Fibroblast of lung (primary cell): Measurements from ENCODE around the gene ZNF423. TPM values are rescaled to one million over a fixed set of nuclear protein-coding genes. Genes with fewer than 3 reads are reported as not detected.

ENCODE experiments used
- DNase-seq, 2 donors: peaks; one replicate each; pipeline versions ENCODE4 v3.0.0 to v3.0.0-alpha.2; 2010; ENCODE audit warnings: low read depth in 2 of 2
- H2AFZ ChIP-seq: 2 replicates; pipeline ENCODE4 v1.5.1; 2012; ENCODE audit warnings: low read length, control low read depth, inconsistent platforms
- H3K27ac ChIP-seq: 2 replicates; pipeline ENCODE4 v1.5.1; 2011; ENCODE audit warnings: low read length, control low read depth; ENCODE audit not compliant: insufficient read depth
- H3K27me3 ChIP-seq: 2 replicates; pipeline ENCODE4 v1.5.1; 2011; ENCODE audit warnings: mild to moderate bottlenecking, low read length; ENCODE audit not compliant: control insufficient read depth, insufficient read depth
- H3K36me3 ChIP-seq: 2 replicates; pipeline ENCODE4 v1.5.1; 2011; ENCODE audit warnings: low read length; ENCODE audit not compliant: control insufficient read depth, insufficient read depth
- H3K4me1 ChIP-seq: 2 replicates; pipeline ENCODE4 v1.5.1; 2011; ENCODE audit warnings: low read length; ENCODE audit not compliant: control insufficient read depth, insufficient read depth; ENCODE audit errors: extremely low read depth
- H3K4me2 ChIP-seq: 2 replicates; pipeline ENCODE4 v1.5.1; 2011; ENCODE audit warnings: low read length, control low read depth; ENCODE audit not compliant: insufficient read depth; ENCODE audit errors: extremely low read depth
- H3K4me3 ChIP-seq, 4 experiments: fragments of 200-600 bp in 1 of 4; sonication (generic) in 1 of 4; replicated peaks in 1 of 4; 2 replicates each; pipeline ENCODE4 v1.5.1; 2011 to 2016; ENCODE audit warnings: low read length in 4 of 4, low read depth in 3 of 4, mild to moderate bottlenecking in 3 of 4, control low read depth in 2 of 4, inconsistent platforms in 1 of 4, mixed read lengths in 1 of 4; ENCODE audit not compliant: insufficient read depth in 1 of 4; ENCODE audit errors: control extremely low read depth in 1 of 4
- H3K79me2 ChIP-seq: 2 replicates; pipeline ENCODE4 v1.5.1; 2012; ENCODE audit warnings: mild to moderate bottlenecking, low read length, inconsistent platforms; ENCODE audit not compliant: control insufficient read depth, insufficient read depth
- H3K9ac ChIP-seq: 2 replicates; pipeline ENCODE4 v1.5.1; 2011; ENCODE audit warnings: mild to moderate bottlenecking, low read length, control low read depth; ENCODE audit not compliant: insufficient read depth
- H3K9me3 ChIP-seq: 2 replicates; pipeline ENCODE4 v1.5.1; 2012; ENCODE audit warnings: low read depth, low read length; ENCODE audit not compliant: control insufficient read depth, insufficient read depth
- H4K20me1 ChIP-seq: 2 replicates; pipeline ENCODE4 v1.5.1; 2011; ENCODE audit warnings: low read length; ENCODE audit not compliant: control insufficient read depth, insufficient read depth; ENCODE audit errors: extremely low read depth
- CTCF ChIP-seq, 2 donors: IDR thresholded peaks in 1 of 2; conservative IDR thresholded peaks in 1 of 2; 1 replicate in 1 of 2; 2 replicates in 1 of 2; pipeline ENCODE4 v1.5.1; 2011 to 2012; ENCODE audit warnings: low read length in 2 of 2, control low read depth in 1 of 2, inconsistent platforms in 1 of 2, low read depth in 1 of 2, mild to moderate bottlenecking in 1 of 2
- EZH2 ChIP-seq: IDR thresholded peaks from 2 replicates; pipeline ENCODE4 v1.5.1; 2012; ENCODE audit warnings: low read length, control low read depth, mild to moderate bottlenecking; ENCODE audit errors: missing control alignments
- polyA plus RNA-seq, 2 donors: library from polyadenylated mRNA; depleted of rRNA in 1 of 2; stranded (reverse) in 1 of 2; unstranded in 1 of 2; fragments of >200 nt; gene quantifications; 2 replicates each; pipeline ENCODE4 v1.2.1, GENCODE V29; 2011 to 2012; ENCODE audit warnings: missing spikeins in 1 of 2
- total RNA-seq: library from RNA; depleted of rRNA; stranded (reverse); fragments of >200 nt; gene quantifications from 2 replicates; pipeline ENCODE4 v1.2.1, GENCODE V29; 2014

The ZNF423 gene
- total and polyA plus RNA-seq, 2 donors (not counting 1 experiment from before 2014, with no cell fraction given) = 0.07 to 0.17 TPM

- Histone ChIP-seq H3K27ac (no peak overlapping the region), H3K9ac (no peak overlapping the region), H3K27me3 (no peaks in the 10 kb centered on the region), H3K4me2 (no peak overlapping the region), H2AFZ (no peak overlapping the region), H4K20me1 (no peaks in the 10 kb centered on the region), H3K36me3 (no peaks in the 10 kb centered on the region), H3K4me3 (no peak overlapping the region), H3K4me1 (no peaks in the 10 kb centered on the region), H3K79me2 (no peaks in the 10 kb centered on the region), H3K9me3 (no peaks in the 10 kb centered on the region)
- TF ChIP-seq CTCF (conservative IDR thresholded peaks at IDR 0.05 in 1 of 2, IDR thresholded peaks at IDR 0.05 in 1 of 2; ENCODE audit: low read depth in 1 of 2, low read length in 2 of 2) (no peak), EZH2 (no peak)
- no peak for DNase-seq
Measured at GRCh38 chr16:49713770-49714169, 142.1 kb downstream of the ZNF423 start.

GRCh38 chr16:49712542-49712941, 143.4 kb downstream of the ZNF423 start:
- no peaks in the 10 kb centered on the region for H4K20me1 ChIP-seq
- H3K36me3 ChIP-seq = no peaks in the 10 kb centered on the region
- H3K4me2 ChIP-seq = no peak overlapping the region
- H2AFZ ChIP-seq = no peak overlapping the region
- H3K4me3 ChIP-seq = no peak overlapping the region
- H3K9ac ChIP-seq = no peak overlapping the region
- TF ChIP-seq CTCF (conservative IDR thresholded peaks at IDR 0.05 in 1 of 2, IDR thresholded peaks at IDR 0.05 in 1 of 2; ENCODE audit: low read depth in 1 of 2, low read length in 2 of 2) = no peak
- TF ChIP-seq EZH2 = no peak
- no peak for DNase-seq
- no peaks in the 10 kb centered on the region for H3K79me2 ChIP-seq
- no peaks in the 10 kb centered on the region for H3K4me1 ChIP-seq
- no peaks in the 10 kb centered on the region for H3K27me3 ChIP-seq
- H3K27ac ChIP-seq = no peak overlapping the region
- H3K9me3 ChIP-seq = no peaks in the 10 kb centered on the region

- H3K36me3 ChIP-seq = no peaks in the 10 kb centered on the region
- no peaks in the 10 kb centered on the region for H3K27me3 ChIP-seq
- DNase-seq = no peak
- no peak for TF ChIP-seq CTCF (conservative IDR thresholded peaks at IDR 0.05 in 1 of 2, IDR thresholded peaks at IDR 0.05 in 1 of 2; ENCODE audit: low read depth in 1 of 2, low read length in 2 of 2)
- TF ChIP-seq EZH2 = no peak
- H4K20me1 ChIP-seq = no peaks in the 10 kb centered on the region
- no peak overlapping the region for H3K27ac ChIP-seq
- no peaks in the 10 kb centered on the region for H3K4me1 ChIP-seq
- H3K79me2 ChIP-seq = no peaks in the 10 kb centered on the region
- no peak overlapping the region for H3K9ac ChIP-seq
- no peak overlapping the region for H3K4me3 ChIP-seq
- H3K4me2 ChIP-seq = no peak overlapping the region
- H3K9me3 ChIP-seq = no peaks in the 10 kb centered on the region
- no peak overlapping the region for H2AFZ ChIP-seq
Measured at GRCh38 chr16:49712106-49712505, 143.8 kb downstream of the ZNF423 start.
